Hindlimb muscle (tissue), 1 donor: ENCODE data around the gene FAM234B. TPM values are rescaled to one million over a fixed set of nuclear protein-coding genes. Genes with fewer than 3 reads are reported as not detected.
"Not testable (repeated sequence)": the region's sequence is repeated elsewhere in the genome, so short reads cannot be mapped to it uniquely, and the experiment has no call there.

ENCODE experiments used
- DNase-seq: peaks from one replicate; pipeline ENCODE4 v3.0.0-alpha.2; 2013
- polyA plus RNA-seq: library from polyadenylated mRNA; unstranded; fragments of 120-200 nt; gene quantifications from one replicate; pipeline ENCODE4 v1.2.1, GENCODE V29; 2013; ENCODE audit not compliant: insufficient read length

FAM234B gene
- polyA plus RNA-seq, 1 donor, result 4.1 TPM

- no peak for DNase-seq
These were observed 19.7 kb upstream of the FAM234B start for GRCh38 chr12:13024531-13024916.

DNA sequence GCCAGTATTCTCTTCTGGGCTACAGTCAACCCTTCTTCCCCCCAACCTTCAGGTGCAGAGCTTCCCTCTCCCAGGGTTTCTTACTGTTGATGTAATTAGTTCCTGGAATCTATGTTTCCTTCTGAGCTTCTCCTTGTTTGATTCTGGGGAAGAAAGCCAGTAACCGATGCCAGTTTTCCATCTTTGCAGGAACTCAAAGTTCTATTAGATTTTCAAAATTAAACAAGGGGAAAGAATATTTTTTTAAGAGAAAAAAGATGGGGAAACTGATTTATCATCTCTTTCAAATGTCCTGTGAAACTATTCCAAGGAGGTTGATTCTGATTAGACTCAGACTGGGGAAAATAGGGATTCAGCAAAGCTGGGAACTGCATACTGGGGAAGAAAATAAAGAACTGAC lies 17.9 kb upstream of the FAM234B start:
- DNase-seq, result peak; percentile 62

- no peak for DNase-seq
These were observed 17.1 kb upstream of the FAM234B start for GRCh38 chr12:13027032-13027431.

- no peak for DNase-seq
These were observed 16.7 kb upstream of the FAM234B start for GRCh38 chr12:13027508-13027907.

DNA sequence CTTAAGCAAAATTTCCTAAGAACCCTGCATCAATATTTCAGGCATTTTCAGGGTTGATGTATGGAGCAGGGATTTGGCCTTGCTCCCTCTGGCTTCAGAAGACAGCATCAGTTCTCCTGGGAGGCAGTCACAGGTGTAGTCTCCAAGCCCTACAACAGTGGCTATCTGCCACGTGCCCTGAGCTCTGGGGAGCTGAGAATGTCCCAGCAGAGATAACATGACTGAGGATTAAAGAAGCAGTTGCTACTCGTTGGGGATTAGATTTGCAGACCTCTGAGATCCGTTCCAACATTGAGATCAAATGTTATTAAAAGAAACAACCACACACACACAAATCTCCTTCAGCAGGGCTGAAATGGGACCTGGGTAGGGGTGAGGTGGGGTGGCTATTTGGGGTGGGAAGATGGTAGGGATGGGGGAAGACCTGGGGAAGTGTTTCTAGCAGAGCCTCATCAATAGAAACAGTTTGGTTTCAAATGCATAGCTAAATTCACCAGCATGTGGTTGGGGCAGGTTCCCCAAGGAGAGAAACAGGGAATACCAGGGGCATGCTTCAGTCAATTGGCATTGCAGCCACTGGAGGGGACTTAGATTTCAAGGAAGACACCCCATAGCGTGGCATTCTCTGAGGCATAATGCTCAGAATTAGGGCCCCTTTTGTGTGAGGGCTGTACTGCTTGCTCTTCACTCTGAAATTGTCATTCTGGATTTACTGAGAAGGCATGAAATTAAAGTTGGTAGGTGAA lies 15.2 kb upstream of the FAM234B start:
- DNase-seq, result no peak

DNA sequence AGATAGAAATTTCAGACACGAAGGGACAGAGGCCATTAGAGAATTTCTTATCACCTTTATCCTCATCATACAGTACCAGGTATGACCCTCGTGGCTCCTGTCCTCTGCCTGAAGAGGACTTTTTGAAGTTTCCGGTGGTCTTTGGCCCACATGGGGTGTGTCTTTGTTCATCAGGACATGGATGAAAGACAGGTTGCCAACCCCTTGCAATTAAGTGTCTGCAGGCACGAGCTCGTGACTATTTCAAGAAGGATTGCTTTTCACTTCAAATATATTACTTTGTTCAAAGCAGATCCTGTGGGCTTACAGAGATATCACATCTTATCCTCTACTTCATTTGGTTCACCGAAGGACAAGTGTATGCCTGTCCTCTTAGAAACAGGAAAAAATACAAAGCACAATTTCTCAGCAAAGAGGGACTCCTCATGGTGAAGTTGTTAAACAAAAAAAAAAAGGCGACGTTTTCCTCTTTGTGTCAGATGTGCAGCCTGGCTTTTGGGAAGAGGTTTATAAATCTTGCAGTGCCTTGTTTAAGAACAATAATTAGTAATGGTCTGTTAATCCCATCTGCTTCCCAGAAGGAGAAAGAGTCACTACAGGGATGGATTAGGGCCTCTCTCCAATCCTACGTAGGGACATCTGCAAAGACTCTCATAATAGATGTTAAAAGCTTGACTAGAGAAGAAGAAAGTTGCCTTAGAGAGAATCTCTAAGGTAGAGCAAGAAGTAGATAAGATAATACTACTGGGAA lies 13.5 kb upstream of the FAM234B start:
- DNase-seq, result no peak

DNA sequence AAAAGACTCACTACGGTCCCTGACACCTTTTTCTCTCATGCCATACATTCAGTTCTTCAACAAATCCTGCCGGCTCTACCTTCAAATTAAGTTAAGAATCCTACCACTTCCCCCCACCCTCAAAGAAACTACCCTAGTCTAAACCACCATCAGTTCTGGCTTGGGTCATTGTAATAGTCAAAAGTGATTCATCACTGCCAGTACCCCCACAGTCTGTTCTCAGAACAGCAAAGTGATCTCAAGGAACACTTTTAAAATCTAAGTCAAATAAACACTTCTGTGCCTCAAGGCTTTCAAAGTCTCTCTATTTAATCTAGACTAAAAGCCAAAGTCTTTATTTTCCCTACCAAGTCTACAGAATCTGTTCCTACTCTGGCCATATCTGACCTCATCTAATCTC lies 12.0 kb upstream of the FAM234B start:
- DNase-seq, result no peak

DNA sequence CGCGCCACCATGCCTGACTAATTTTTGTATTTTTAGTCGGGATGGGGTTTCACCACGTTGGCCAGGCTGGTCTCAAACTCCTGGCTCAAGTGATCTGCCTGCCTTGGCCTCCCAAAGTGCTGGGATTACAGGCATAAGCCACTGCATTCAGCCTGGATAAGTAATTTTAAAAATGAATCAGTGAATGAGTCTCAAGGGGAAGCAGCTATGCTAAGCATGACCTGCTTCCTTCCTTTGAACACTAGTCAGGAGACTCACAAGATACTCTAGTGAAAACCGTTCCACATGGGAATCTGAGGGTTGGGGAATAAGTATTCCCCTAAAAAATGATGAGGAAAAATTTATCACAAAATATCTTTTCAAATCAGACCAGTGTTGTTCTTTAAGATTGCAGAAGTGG lies 10.7 kb upstream of the FAM234B start:
- DNase-seq, result no peak

- DNase-seq, result not testable (repeated sequence)
These were observed 8.8 kb upstream of the FAM234B start for GRCh38 chr12:13035335-13035734.

- no peak for DNase-seq
These were observed 7.3 kb upstream of the FAM234B start for GRCh38 chr12:13036881-13037280.

- no peak for DNase-seq
These were observed 5.6 kb upstream of the FAM234B start for GRCh38 chr12:13038491-13039161.

GRCh38 chr12:13039328-13039956 lies 4.7 kb upstream of the FAM234B start:
- no peak for DNase-seq

DNA sequence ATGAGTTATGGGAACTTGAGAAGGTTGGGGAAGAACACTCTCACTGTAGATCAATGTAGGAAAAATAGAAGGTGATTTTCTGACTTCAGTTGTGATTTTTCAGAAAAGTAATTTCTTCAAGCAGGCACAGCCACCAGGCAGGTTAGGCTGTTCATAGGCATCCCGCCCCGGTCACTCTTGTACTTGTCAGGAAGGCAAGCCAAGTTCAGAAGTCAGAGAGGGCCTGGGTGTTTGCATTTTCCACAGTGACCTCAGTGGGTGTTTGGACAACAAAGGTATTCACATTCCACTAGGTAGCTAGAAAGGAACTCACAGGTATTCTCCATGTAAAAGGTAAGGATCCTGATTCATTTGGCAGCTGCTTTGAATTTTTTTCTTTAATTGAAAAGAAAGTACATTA lies 3.0 kb upstream of the FAM234B start:
- no peak for DNase-seq

DNA sequence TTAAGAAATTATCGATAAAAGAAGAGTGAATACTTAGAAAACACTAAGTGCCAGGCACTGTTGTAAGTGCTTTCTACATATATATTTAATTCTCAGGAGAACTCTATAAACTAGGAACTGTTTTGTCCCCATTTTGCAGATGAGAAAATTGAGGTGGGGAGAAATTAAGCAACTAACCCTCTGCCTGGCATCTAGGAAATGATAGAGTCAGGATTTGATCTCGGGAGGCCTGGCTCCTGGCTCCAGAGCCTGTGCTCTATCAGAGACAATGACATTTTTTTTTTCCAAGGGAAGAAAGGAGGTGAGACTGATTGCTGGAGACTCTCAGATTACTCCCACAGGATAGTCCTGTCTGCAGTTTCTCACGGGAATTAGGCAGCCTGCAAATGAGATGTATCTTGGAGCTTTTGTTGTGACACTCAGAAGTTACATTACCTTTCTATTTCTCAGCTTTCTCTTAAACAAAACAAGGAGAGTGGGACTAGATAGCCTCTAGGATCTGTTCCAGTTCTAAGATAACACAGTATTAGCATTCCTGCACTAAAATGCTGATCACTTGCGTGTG lies 1.4 kb upstream of the FAM234B start:
- no peak for DNase-seq

GRCh38 chr12:13044906-13045299 lies 722 bp downstream of the FAM234B start:
- no peak for DNase-seq

DNA sequence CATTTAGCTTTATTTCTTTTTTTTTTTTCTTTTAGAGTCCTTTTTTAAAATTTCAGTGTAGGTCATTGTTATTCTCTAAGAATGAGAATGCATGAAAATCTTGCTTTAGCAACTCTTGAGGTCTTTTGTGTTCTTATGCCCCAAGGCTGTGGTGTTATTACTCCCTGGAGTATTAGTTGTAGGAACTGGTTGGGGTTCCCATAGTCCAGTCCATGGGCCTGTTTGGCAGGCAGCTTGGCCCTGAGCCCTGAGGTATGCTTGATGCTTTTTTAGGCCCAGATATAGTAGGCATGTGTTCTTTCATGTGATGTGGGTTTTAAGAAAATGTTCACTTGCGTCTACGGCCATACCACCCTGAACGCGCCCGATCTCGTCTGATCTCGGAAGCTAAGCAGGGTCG lies 1.6 kb downstream of the FAM234B start:
- no peak for DNase-seq

GRCh38 chr12:13046964-13047363 lies 2.8 kb downstream of the FAM234B start:
- no peak for DNase-seq

GRCh38 chr12:13049816-13050215 lies 5.6 kb downstream of the FAM234B start:
- no peak for DNase-seq

DNA sequence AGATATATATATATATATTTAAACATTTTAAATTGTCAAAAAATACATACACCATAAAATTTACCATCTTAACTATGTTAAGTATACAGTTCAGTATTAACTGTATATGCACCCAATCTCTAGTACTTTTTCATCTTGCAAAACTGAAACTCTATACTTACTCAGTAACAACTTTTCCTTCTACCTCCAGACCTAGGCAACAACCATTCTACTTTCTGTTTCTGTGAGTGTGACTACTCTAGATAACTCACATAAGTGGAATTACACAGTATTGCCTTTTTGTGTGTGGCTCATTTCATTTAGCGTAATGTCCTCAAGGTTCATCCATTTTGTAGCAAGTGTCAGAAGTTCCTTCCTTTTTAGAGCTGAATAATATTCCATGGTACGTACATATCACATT lies 8.2 kb downstream of the FAM234B start:
- DNase-seq, result no peak

GRCh38 chr12:13053617-13054016 lies 9.4 kb downstream of the FAM234B start:
- not testable (repeated sequence) for DNase-seq

- DNase-seq, result no peak
These were observed 16.4 kb downstream of the FAM234B start for GRCh38 chr12:13060581-13060980.

DNA sequence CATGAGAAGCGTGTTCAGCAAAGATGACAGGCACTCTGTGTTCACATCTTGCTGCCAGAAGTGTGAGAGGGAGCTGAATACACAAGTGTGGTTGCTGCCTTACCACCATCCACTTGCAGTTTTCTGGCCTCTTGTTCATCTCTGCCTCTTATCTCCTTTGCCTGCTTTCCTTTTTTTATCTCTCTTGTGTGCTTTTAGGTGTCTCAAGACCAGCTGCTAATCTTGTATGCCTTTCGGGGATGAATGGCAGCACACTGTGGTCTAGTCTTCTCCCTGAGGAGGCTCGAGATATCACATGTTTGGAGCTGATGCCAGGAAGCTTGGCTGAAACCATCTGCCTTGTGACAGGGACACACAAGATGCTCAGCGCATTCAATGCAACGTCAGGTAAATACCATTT lies 17.2 kb downstream of the FAM234B start:
- no peak for DNase-seq

- no peak for DNase-seq
These were observed 18.5 kb downstream of the FAM234B start for GRCh38 chr12:13062669-13063068.
